Measurements from ENCODE around the gene HNRNPC.

DNA sequence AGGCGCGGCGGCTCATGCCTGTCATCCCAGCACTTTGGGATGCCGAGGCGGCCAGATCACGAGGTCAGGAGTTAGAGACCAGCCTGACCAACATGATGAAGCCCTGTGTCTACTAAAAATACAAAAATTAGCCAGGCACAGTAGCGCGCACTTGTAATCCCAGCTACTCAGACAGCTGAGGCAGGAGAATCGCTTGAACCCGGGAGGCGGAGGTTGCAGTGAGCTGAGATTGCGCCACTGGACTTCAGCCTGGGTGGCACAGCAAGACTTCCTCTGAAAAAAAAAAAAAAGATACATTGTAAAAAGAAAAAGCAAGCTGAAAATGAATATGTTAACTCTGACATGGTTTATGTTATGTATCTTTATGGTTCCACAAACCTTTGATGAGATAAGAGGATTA lies 44.3 kb upstream of the HNRNPC start:
- TF ChIP-seq, protein P1, sequence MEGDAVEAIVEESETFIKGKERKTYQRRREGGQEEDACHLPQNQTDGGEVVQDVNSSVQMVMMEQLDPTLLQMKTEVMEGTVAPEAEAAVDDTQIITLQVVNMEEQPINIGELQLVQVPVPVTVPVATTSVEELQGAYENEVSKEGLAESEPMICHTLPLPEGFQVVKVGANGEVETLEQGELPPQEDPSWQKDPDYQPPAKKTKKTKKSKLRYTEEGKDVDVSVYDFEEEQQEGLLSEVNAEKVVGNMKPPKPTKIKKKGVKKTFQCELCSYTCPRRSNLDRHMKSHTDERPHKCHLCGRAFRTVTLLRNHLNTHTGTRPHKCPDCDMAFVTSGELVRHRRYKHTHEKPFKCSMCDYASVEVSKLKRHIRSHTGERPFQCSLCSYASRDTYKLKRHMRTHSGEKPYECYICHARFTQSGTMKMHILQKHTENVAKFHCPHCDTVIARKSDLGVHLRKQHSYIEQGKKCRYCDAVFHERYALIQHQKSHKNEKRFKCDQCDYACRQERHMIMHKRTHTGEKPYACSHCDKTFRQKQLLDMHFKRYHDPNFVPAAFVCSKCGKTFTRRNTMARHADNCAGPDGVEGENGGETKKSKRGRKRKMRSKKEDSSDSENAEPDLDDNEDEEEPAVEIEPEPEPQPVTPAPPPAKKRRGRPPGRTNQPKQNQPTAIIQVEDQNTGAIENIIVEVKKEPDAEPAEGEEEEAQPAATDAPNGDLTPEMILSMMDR (IDR thresholded peaks at IDR 0.05 in 2 of 3, conservative IDR thresholded peaks at IDR 0.05 in 1 of 3; ENCODE audit: control insufficient read depth in 2 of 3, extremely low read depth in 1 of 3, insufficient read depth in 1 of 3, low read depth in 3 of 3, low read length in 3 of 3): no peak
- no peak for TF ChIP-seq CBX3 (IDR thresholded peaks at IDR 0.05; ENCODE audit: borderline replicate concordance, low read depth)

Measured in GM12878 (cell line).